ENCODE measurements around the gene ATP10B.

Gene ATP10B

GRCh38 chr5:160750938-160751657 lies 100.9 kb downstream of the ATP10B start:
- TF ChIP-seq ZFX (IDR thresholded peaks at IDR 0.05) (no peak), CTCF (conservative IDR thresholded peaks at IDR 0.05) (no peak)
- no peak overlapping the region for H3K27ac ChIP-seq

DNA sequence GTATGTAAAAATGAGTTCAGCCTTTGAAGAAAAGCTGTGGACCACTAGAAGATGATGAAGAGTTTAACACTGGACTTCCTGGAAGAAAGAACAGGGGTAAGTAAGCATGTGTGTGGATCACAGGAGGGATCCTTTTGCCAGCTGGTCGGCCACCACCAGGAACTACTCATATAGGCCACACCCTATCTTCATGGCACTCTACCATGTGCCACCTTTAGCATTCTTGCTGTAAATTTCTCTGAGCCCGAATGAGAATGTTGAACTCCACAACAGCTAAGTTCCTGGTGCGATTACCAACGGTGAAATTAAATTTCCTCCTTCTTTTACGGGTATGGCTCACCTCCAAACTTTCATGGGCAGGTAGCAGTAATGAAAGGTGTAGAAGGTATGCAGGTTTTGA lies 102.3 kb downstream of the ATP10B start:
- H3K27ac ChIP-seq = no peak overlapping the region
- no peak for TF ChIP-seq ZFX (IDR thresholded peaks at IDR 0.05)
- no peak for TF ChIP-seq CTCF (conservative IDR thresholded peaks at IDR 0.05)

DNA sequence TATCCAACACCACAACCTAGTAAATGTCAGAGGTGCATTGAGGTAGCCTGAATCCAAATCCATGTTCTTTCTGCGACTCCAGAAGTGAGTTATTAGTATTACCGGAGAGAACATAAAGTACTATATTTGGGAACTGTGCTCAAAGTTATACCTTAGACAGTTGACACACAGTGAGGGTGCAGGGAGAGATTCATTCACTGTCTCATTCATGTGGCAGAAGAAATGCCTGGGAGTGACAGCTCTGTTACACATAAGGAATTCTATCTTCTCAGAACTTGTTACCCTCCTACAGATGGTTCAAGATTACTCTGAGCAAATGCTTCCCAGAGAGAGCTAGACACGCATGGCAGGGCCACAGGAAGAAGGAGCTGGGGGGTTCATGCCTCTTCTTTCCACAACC lies 103.0 kb downstream of the ATP10B start:
- no peak overlapping the region for H3K27ac ChIP-seq

GRCh38 chr5:160747987-160748386 lies 104.0 kb downstream of the ATP10B start:
- no peak overlapping the region for H3K27ac ChIP-seq
- TF ChIP-seq ZFX (IDR thresholded peaks at IDR 0.05) (no peak), CTCF (conservative IDR thresholded peaks at IDR 0.05) (no peak)

More for the DNA sequence above, 103.0 kb downstream of the ATP10B start:
- no peak for TF ChIP-seq ZFX (IDR thresholded peaks at IDR 0.05)
- no peak for TF ChIP-seq CTCF (conservative IDR thresholded peaks at IDR 0.05)

DNA sequence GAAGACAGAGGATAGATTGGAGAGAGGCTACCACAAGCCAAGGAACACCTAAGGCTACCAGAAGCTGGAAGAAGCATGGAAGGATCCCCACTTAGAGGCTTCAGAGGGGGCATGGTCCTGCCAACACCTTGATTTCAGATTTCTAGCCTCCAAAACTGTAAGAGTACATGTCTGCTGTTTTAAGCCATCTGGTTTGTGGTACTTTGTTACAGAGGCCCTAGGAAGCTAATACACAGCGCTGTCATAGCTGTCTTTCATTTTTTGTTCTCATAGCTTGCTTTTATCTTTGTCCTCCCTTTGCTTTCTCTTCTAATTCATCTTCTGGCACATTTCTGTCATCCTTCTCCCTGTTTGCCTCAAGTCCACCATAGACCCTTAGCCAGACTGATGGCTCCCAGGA lies 104.5 kb downstream of the ATP10B start:
- TF ChIP-seq ZFX (IDR thresholded peaks at IDR 0.05) (no peak), CTCF (conservative IDR thresholded peaks at IDR 0.05) (no peak)
- H3K27ac ChIP-seq = no peak overlapping the region

- H3K27ac ChIP-seq = no peak overlapping the region
These were observed 107.5 kb downstream of the ATP10B start for GRCh38 chr5:160744268-160745101.

More at GRCh38 chr5:160744268-160745101, 107.5 kb downstream of the ATP10B start:
- TF ChIP-seq CTCF (conservative IDR thresholded peaks at IDR 0.05) (no peak), ZFX (IDR thresholded peaks at IDR 0.05) (no peak)
